ENCODE results near the gene ENSA.
"Not testable (repeated sequence)": the region's sequence is repeated elsewhere in the genome, so short reads cannot be mapped to it uniquely, and the experiment has no call there.

Gene ENSA

GRCh38 chr1:150621497-150622302, 7.7 kb downstream of the ENSA start:
- DNase-seq (ENCODE audit: low read depth, low spot score) = no peak

DNA sequence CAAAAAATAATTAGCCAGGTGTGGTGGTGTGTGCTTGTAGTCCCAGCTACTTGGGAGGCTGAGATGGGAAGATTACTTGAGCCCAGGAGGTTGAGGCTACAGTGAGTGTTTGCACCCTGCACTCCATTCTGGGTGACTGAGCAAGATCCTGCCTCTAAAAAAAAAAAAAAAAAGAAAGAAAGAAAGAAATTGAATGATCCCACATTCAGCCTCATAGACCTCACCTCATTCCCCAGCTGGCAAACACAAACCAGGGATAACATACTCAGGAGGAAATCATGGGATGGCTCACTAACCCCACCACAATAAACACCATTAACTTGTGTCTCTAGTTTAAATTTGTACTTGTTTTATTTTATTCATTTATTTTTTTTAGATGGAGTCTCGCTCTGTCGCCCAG, 8.5 kb downstream of the ENSA start:
- DNase-seq (ENCODE audit: low read depth, low spot score) = no peak

DNA sequence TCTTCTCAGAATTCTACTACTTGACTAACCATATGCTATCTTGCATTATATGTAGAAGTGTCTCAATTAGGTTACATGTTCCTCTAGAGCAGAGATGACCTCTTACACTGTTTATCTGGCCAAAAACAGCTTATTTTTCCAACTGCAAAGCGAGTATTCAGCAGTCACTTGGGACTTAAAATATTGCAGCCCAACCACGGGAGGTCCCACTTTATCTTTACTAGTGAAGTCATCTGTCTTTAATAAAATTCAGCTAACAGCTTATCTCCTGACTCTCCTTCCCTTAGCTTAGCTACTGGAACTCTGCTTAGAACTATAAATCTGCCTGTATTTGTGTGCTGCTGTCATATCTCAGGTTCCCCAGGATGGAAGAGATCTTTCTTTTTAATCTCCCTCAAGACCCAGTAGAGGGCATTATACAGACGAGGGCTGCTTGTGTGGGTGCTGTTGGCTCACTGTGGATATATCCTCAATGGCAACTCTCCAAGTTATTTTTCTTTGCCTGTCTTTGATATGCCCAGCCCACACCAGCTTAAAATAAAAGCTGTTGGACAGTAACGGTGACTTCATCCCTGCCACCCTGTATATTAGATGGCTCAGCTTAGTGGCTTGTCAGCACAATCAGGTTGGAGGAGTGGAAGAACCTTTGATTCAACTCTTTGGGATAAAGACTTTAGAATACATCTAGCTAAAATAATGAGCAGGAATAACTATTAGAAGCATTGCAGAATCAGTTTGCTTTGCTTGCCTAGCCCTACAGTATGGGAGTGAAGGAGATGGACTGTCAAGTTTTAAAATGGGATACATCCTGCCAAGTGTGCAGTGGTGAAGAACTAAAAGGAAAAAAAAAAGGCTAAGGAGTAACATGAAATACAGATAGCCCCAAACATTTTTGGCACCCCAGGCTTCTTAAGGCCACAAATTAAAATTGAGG, 9.6 kb downstream of the ENSA start:
- no peak for DNase-seq (ENCODE audit: low read depth, low spot score)

DNA sequence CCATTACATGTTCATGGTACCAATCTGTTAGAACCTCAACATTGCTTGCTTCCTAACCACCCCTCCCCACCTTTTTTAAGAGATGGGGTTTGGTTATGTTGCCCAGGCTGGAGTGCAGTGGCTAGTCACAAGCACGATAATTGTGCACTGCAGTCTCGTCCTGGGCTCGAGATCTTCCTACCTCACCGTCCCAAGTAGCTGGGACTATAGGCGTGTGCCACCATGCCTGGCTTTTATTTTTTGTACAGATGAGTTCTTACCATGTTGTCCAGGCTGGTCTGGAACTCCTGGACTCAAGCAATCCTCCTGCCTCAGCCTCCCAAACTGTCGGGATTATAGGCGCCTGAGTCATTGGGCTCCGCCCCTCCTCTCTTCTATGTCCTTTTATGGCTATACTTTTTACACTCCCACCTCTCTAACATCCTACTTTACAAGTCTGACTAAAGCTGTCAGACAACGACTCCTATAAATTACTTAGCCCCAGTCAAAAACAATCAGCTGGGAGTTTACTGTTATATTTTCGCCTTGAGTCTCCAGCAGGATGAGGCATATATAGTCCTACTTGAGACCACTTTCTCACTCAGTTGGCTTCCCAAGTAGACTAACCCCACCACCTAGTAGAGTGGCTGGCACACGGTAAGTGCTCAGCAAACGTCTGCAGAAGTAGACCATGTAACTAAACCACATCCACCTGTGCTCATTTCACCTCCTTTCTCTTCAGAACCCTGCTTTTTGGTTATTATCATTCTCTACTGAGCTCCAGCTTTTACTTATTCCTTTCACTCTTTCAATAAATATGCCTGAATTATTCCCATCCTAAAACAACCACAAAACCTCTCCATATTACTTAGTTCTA, 13.8 kb downstream of the ENSA start:
- no peak for DNase-seq (ENCODE audit: low read depth, low spot score)

- no peak for DNase-seq (ENCODE audit: low read depth, low spot score)
Observed at GRCh38 chr1:150613061-150613920, 16.1 kb downstream of the ENSA start.

- DNase-seq (ENCODE audit: low read depth, low spot score) = no peak
Observed at GRCh38 chr1:150612014-150612345, 17.4 kb downstream of the ENSA start.

DNA sequence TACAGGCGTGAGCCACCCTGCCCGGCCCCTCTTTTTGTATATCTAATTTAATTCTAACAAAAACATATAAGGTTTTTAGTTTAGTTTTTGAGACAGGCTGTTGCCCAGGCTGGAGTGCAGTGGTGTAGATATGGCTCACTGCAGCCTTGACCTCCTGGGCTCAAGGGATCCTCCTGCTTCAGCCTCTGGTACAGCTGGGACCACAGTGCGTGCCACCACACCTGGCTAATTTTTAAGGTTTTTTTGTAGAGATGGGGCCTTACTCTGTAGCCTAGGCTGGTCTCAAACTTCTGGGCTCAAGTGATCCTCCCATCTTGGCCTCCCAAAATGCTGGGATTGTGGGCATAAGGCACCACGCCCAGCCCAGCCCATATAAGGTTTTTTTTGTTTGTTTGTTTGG, 18.8 kb downstream of the ENSA start:
- DNase-seq (ENCODE audit: low read depth, low spot score) = no peak

DNA sequence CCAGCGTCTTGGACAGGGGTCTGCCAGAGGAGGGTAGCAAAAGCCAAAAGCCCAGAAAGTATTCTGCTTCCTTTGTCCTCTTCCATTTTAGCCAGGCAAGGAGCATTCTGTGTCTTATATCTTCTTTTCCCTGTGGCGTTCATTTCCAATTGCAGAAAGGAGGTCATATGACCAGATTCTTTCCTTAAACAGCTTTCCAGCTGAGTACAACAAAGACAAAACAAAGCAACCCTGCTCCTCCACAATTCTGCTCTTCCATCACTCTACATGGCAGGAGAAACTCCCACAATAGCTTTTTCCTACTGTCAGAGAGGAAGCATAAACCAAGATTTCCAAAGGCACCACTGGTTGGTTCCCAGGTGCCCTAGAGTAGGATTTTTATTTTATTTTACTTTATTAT, 19.7 kb downstream of the ENSA start:
- DNase-seq (ENCODE audit: low read depth, low spot score) = peak; percentile 54

- DNase-seq (ENCODE audit: low read depth, low spot score) = no peak
Observed at GRCh38 chr1:150606463-150607142, 22.8 kb downstream of the ENSA start.

DNA sequence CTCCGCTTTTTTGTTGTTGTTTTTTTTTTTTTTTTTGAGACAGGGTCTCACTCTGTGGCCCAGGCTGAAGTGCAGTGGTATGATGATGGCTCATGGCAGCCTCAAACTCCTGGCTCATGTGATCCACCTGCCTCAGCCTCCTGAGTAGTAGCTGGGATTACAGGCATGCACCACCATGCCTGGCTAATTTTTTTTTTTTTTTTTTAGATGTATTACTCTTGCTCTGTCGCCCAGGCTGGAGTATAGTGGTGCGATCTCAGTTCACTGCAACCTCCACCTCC, 24.0 kb downstream of the ENSA start:
- not testable (repeated sequence) for DNase-seq (ENCODE audit: low read depth, low spot score)

DNA sequence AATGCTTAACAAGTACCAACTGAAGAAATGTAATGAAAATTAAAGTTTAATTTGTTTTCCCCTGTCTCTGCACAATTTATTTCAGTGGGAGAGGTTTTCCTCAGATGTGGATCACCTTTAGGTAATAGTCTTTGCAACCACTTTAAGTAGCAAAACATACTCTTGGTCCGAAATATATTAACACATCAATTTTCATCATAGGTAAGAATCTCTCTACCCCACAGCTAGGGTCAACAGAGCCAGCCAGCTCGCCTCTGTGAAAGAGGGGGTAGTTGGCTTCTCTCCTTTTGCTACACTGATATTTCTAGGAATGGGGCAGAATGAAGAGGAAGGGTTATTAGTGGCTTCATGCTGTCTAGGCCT, 25.2 kb downstream of the ENSA start:
- no peak for DNase-seq (ENCODE audit: low read depth, low spot score)

- no peak for DNase-seq (ENCODE audit: low read depth, low spot score)
Observed at GRCh38 chr1:150603711-150604110, 25.7 kb downstream of the ENSA start.

- DNase-seq (ENCODE audit: low read depth, low spot score) = not testable (repeated sequence)
Observed at GRCh38 chr1:150602372-150602771, 27.0 kb downstream of the ENSA start.

DNA sequence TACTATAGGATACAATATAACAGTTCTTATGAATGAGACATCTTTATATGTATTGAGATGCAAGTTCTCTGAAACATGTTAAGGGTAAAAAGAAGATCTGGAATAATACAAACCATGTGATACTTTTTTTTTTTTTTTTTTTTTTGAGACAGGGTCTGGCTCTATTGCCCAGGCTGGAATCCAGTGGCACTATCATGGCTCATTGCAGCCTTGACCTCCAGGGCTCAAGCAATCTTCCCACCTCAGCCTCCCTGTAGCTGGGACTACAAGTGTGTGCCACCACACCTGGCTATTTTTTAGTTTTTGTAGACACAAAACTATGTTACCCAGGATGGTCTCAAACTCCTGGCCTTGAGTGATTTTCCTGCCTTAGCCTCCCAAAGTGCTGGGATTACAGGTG, 27.9 kb downstream of the ENSA start:
- no peak for DNase-seq (ENCODE audit: low read depth, low spot score)

- not testable (repeated sequence) for DNase-seq (ENCODE audit: low read depth, low spot score)
Observed at GRCh38 chr1:150598346-150598745, 31.1 kb downstream of the ENSA start.

DNA sequence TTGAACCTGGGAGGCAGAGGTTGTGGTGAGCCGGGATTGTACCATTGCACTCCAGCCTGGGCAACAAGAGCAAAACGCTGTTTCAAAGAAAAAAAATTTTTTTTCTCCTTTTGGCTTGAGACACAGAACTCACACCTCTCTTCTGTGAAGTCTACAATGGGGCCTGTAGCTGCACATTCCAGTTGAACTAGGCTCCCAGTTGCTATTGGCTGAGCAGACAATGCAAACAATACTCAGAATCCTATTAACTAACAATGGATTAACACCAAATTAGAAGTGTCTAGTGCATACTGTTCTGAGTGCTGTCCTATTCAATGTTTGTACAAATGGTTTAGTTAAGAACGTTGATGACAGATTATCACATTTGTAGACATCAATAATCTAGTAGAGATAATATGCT, 32.4 kb downstream of the ENSA start:
- no peak for DNase-seq (ENCODE audit: low read depth, low spot score)

- no peak for DNase-seq (ENCODE audit: low read depth, low spot score)
Observed at GRCh38 chr1:150596095-150596892, 33.1 kb downstream of the ENSA start.

- no peak for DNase-seq (ENCODE audit: low read depth, low spot score)
Observed at GRCh38 chr1:150582371-150582770, 47.0 kb downstream of the ENSA start.

DNA sequence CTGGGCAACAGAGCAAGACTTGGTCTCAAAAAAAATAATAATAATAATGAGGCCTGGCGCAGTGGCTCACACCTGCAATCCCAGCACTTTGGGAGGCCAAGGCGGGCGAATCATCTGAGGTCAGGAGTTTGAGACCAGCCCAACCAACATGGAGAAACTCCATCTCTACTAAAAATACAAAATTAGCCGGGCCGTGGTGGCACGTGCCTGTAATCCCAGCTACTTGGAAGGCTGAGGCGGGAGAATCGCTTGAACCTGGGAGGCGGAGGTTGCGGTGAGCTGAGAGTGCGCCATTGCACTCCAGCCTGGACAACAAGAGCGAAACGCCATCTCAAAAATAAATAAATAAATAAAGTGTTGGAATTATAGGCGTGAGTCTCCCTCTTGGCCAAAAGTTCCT, 47.5 kb downstream of the ENSA start:
- DNase-seq (ENCODE audit: low read depth, low spot score) = not testable (repeated sequence)

- not testable (repeated sequence) for DNase-seq (ENCODE audit: low read depth, low spot score)
Observed at GRCh38 chr1:150581437-150581836, 48.0 kb downstream of the ENSA start.

All from ELF-1 (cell line).